Measurements from ENCODE around the gene NTSR1. TPM values are rescaled to one million over a fixed set of nuclear protein-coding genes. Genes with fewer than 3 reads are reported as not detected.
A peak's percentile ranks its signal among the peaks of the same experiment; 100 is the strongest.

NTSR1 gene
- total and polyA plus RNA-seq, 2 of the 13 experiments (the other 11 are each of a cell fraction or from before 2014, with no cell fraction given) = 0.09 to 0.12 TPM

GRCh38 chr20:62671765-62672164 is 36.9 kb upstream of the NTSR1 start (continued):
- TF ChIP-seq ZNF646 (CRISPR knock-in tag; IDR thresholded peaks at IDR 0.05) (no peak), CEBPG (CRISPR knock-in tag; IDR thresholded peaks at IDR 0.05) (peak; percentile 81), TCF7 (IDR thresholded peaks at IDR 0.05; ENCODE audit: low read depth) (no peak), KDM5B (CRISPR knock-in tag; IDR thresholded peaks at IDR 0.05; ENCODE audit: borderline replicate concordance) (no peak), ZMAT3 (CRISPR knock-in tag; conservative IDR thresholded peaks at IDR 0.05) (no peak), AGO2 (optimal IDR thresholded peaks at IDR 0.05; ENCODE audit: low read depth, low read length) (peak; percentile 68), HINFP (CRISPR knock-in tag; IDR thresholded peaks at IDR 0.05; ENCODE audit: low read depth) (no peak), NRL (CRISPR knock-in tag; IDR thresholded peaks at IDR 0.05; ENCODE audit: borderline replicate concordance) (0 out of 2 replicates have a peak, but pooled peaks have one; percentile 55), ATF7 (IDR thresholded peaks at IDR 0.05) (peak; percentile 19; the same call in 1 of the 2 replicates), ATF7 (CRISPR knock-in tag; IDR thresholded peaks at IDR 0.05) (no peak), POGZ (CRISPR knock-in tag; IDR thresholded peaks at IDR 0.05) (no peak), NFKB2 (CRISPR knock-in tag; IDR thresholded peaks at IDR 0.05; ENCODE audit: borderline replicate concordance) (no peak), POLR2G (IDR thresholded peaks at IDR 0.05; ENCODE audit: low read depth, low read length) (peak; percentile 18; the same call in 1 of the 2 replicates), KDM3A (CRISPR knock-in tag; IDR thresholded peaks at IDR 0.05; ENCODE audit: low read depth) (no peak), NCOA5 (CRISPR knock-in tag; IDR thresholded peaks at IDR 0.05) (no peak), ATF1 (CRISPR knock-in tag; IDR thresholded peaks at IDR 0.05) (no peak), ZNF160 (CRISPR knock-in tag; IDR thresholded peaks at IDR 0.05) (no peak), POLR2A (IDR thresholded peaks at IDR 0.05; ENCODE audit: insufficient read depth in 1 of 2, low read depth in 2 of 2, low read length in 2 of 2) (0 out of 4 replicates have a peak, but pooled peaks of 1 of the 2 experiments have one; percentile 17), JARID2 (CRISPR knock-in tag; IDR thresholded peaks at IDR 0.05; ENCODE audit: insufficient replicate concordance) (no peak), MZF1 (CRISPR knock-in tag; IDR thresholded peaks at IDR 0.05; ENCODE audit: borderline replicate concordance) (no peak), ZNF768 (CRISPR knock-in tag; IDR thresholded peaks at IDR 0.05) (no peak; the same call in 1 of the 2 replicates), CEBPB (IDR thresholded peaks at IDR 0.05; ENCODE audit: borderline replicate concordance, low read depth, low read length) (peak; percentile 93), SRSF1 (optimal IDR thresholded peaks at IDR 0.05; ENCODE audit: low read depth, low read length) (peak; percentile 28), HNRNPL (IDR thresholded peaks at IDR 0.05; ENCODE audit: low read depth, low read length) (peak; percentile 67; the same call in 1 of the 2 replicates), DPF2 (CRISPR knock-in tag; IDR thresholded peaks at IDR 0.05; ENCODE audit: borderline replicate concordance, low read depth) (no peak), ZNF296 (CRISPR knock-in tag; conservative IDR thresholded peaks at IDR 0.05) (no peak)
